Right lung (tissue), 10 donors: Measurements from ENCODE around the gene AMDHD2. TPM values are rescaled to one million over a fixed set of nuclear protein-coding genes. Genes with fewer than 3 reads are reported as not detected.
"Not testable (repeated sequence)": the region's sequence is repeated elsewhere in the genome, so short reads cannot be mapped to it uniquely, and the experiment has no call there.

Source experiments
- DNase-seq, 2 donors: peaks; one replicate each; pipeline ENCODE4 v3.0.0-alpha.2; 2013
- long read RNA-seq, 8 donors: transcript quantifications; one replicate each; lab custom pipeline, GENCODE V29; 2026
- polyA plus RNA-seq, 5 donors: library from polyadenylated mRNA; unstranded; fragments of 120-200 nt; gene quantifications; one replicate each; pipeline versions ENCODE4 v1.2.1 to v1.2.3, GENCODE V29; 2013; ENCODE audit warnings: inconsistent platforms in 1 of 5, low replicate concordance in 1 of 5; ENCODE audit not compliant: insufficient read length in 5 of 5, insufficient read depth in 1 of 5

Gene AMDHD2, protein sequence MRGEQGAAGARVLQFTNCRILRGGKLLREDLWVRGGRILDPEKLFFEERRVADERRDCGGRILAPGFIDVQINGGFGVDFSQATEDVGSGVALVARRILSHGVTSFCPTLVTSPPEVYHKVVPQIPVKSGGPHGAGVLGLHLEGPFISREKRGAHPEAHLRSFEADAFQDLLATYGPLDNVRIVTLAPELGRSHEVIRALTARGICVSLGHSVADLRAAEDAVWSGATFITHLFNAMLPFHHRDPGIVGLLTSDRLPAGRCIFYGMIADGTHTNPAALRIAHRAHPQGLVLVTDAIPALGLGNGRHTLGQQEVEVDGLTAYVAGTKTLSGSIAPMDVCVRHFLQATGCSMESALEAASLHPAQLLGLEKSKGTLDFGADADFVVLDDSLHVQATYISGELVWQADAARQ
- polyA plus RNA-seq = 10 to 100 TPM; 11.1 to 20.8 (median 16.6) TPM
- long read RNA-seq, donor 1, transcript AMDHD2-201 (11 exons, 1,459 nt) = major isoform, 5 of 8 reads
- long read RNA-seq, donor 1, partial matches to known transcripts = 0 of 8 reads
- long read RNA-seq, donor 1, other reads (novel, unspliced or antisense) = 0 of 8 reads
- long read RNA-seq, donor 2, partial matches to known transcripts = 0 of 3 reads
- long read RNA-seq, donor 2, other reads (novel, unspliced or antisense) = 0 of 3 reads
- long read RNA-seq, donor 3, partial matches to known transcripts = 0 of 4 reads
- long read RNA-seq, donor 3, other reads (novel, unspliced or antisense) = 0 of 4 reads
- long read RNA-seq, donor 4, partial matches to known transcripts = 0 of 3 reads
- long read RNA-seq, donor 4, other reads (novel, unspliced or antisense) = 0 of 3 reads
- long read RNA-seq, donor 5, partial matches to known transcripts = 0 of 5 reads
- long read RNA-seq, donor 5, other reads (novel, unspliced or antisense) = 0 of 5 reads
- long read RNA-seq, donor 6, partial matches to known transcripts = 0 of 6 reads
- long read RNA-seq, donor 6, other reads (novel, unspliced or antisense) = 0 of 6 reads
- long read RNA-seq, donor 7, partial matches to known transcripts = 0 of 2 reads
- long read RNA-seq, donor 7, other reads (novel, unspliced or antisense) = 0 of 2 reads
- long read RNA-seq, donor 8, partial matches to known transcripts = 0 of 1 reads
- long read RNA-seq, donor 8, other reads (novel, unspliced or antisense) = 0 of 1 reads

GRCh38 chr16:2520097-2520783 is at the start of gene AMDHD2:
AMDHD2 (plus strand) TSS chr16:2520371; CDS start chr16:2520459, 88 bp downstream.
- peak; percentile 84 to 86 for DNase-seq

DNA sequence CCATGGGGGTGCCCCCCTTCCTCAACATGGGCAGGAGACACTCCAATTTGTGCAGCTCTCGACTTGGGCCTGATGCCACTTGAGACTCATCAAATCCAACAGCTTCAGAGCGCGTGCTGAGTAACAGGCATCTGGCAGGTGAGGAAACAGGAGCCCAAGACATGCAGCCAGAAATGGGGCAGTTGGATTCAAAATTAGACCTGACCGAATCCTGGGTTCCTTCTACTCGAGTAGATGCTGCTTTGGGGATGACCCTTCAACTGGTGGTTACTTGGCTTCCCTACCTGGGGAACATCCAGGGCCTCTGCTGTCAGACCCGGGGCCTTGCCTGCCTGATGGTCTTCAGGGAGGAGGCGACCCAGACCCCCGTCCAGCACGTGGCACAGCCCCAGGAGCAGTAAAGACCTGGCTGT is 49.6 kb upstream of the AMDHD2 start:
- no peak for DNase-seq

DNA sequence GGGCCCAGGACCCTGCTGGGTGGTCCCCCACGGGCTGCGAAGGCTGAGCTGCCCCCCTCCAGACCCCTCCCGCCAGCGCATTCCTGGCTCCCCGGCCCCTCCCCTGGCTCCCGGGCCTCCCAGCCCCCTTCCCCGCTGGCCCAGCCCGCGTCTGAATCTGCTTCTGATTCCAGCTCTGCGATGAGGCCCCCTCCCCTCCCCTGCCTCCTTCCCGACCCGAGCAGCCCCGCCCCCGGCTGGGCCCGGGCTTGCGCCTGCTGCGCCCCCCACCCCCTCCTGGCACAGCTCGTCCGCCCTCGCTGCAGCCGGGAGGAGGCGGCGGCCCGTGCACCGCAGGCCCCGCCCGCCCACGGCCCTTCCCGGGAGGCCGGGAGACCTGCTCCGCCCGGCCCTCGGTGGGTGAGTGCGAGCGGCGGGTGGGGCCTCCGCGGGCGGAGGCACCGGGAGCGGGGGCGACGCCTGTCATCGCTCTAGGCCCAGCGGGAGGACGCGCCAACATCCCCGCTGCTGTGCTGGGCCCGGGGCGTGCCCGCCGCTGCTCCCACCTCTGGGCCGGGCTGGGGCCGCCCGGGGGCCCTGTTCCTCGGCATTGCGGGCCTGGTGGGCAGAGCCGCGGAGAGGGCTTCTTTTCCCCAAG is 49.0 kb upstream of the AMDHD2 start, which contains the start of gene NTN3:
Gene NTN3 (plus strand): TSS at position 282 of the 637 bp plus-strand sequence. CDS start 405 bp downstream, outside the sequence.
- peak; percentile 81 to 86 for DNase-seq

DNA sequence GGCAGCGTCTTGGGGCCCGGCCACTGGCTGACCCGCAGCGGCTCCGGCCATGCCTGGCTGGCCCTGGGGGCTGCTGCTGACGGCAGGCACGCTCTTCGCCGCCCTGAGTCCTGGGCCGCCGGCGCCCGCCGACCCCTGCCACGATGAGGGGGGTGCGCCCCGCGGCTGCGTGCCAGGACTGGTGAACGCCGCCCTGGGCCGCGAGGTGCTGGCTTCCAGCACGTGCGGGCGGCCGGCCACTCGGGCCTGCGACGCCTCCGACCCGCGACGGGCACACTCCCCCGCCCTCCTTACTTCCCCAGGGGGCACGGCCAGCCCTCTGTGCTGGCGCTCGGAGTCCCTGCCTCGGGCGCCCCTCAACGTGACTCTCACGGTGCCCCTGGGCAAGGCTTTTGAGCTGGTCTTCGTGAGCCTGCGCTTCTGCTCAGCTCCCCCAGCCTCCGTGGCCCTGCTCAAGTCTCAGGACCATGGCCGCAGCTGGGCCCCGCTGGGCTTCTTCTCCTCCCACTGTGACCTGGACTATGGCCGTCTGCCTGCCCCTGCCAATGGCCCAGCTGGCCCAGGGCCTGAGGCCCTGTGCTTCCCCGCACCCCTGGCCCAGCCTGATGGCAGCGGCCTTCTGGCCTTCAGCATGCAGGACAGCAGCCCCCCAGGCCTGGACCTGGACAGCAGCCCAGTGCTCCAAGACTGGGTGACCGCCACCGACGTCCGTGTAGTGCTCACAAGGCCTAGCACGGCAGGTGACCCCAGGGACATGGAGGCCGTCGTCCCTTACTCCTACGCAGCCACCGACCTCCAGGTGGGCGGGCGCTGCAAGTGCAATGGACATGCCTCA is 48.3 kb upstream of the AMDHD2 start:
- DNase-seq = no peak

- no peak for DNase-seq
These were observed 47.7 kb upstream of the AMDHD2 start for GRCh38 chr16:2472488-2472864.

- no peak for DNase-seq
These were observed 47.2 kb upstream of the AMDHD2 start for GRCh38 chr16:2472885-2473445.

GRCh38 chr16:2473446-2473926 is 46.7 kb upstream of the AMDHD2 start:
- no peak for DNase-seq

- DNase-seq = no peak
These were observed 45.9 kb upstream of the AMDHD2 start for GRCh38 chr16:2473999-2474876.

GRCh38 chr16:2474877-2475412 is 45.2 kb upstream of the AMDHD2 start, which contains the start of gene TBC1D24:
TBC1D24 (plus strand) TSS chr16:2475127; CDS start chr16:2496149, 21,022 bp downstream.
- peak; percentile 86 to 90 for DNase-seq

- no peak for DNase-seq
These were observed 44.5 kb upstream of the AMDHD2 start for GRCh38 chr16:2475413-2476344.

DNA sequence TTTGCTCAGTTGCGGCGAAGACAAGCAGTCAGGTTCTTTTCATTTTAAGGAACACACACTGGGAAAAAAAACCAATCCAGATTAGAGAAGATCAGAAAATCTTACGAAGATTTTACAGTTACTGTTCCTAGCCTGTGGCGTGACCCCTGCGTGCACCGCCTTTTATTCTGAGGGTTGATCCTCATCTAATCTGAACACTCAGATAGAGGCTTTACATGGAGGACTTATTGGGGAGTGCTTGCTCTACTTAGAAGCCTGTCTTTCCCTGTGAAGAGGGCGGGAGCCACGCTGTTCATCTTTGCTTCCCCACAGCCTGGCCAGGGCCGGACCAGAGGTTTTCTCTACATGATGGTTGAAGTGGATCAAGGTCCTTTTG is 43.8 kb upstream of the AMDHD2 start:
- no peak for DNase-seq

- no peak for DNase-seq
These were observed 43.4 kb upstream of the AMDHD2 start for GRCh38 chr16:2476741-2477140.

- DNase-seq = no peak
These were observed 42.8 kb upstream of the AMDHD2 start for GRCh38 chr16:2477327-2477726.

DNA sequence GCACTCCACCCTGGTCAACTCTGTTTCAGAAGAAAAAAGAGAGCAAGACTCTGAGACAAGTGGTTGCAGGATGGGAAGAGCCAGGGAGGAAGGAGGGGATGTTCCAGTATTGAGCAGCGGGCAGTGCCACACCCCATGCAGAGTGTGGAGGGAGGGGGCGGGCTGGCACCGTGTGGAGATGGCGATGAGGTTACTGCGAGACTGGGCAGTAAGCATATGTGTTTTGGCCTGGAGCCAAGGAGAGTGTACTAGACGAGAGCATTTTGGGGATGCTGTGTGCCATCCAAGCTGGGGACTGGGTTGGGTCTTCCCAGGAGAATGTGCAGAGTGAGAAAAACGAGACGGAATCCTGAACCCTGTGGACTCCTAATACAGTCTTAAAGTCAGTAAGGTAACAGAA is 41.9 kb upstream of the AMDHD2 start:
- DNase-seq = no peak

GRCh38 chr16:2479996-2480395 is 40.2 kb upstream of the AMDHD2 start:
- DNase-seq = not testable (repeated sequence)

GRCh38 chr16:2480948-2481347 is 39.2 kb upstream of the AMDHD2 start:
- DNase-seq = no peak

- DNase-seq = no peak
These were observed 38.5 kb upstream of the AMDHD2 start for GRCh38 chr16:2481676-2482075.
